Stimulated activated CD8-positive, alpha-beta memory T cell treated with anti-CD3 and anti-CD28 coated beads, Interleukin-4, amount 100 ng/mL, for 24 hours (primary cell): Measurements from ENCODE around the gene MYL4.

Experiments used
- DNase-seq: peaks from one replicate; pipeline ENCODE4 v3.0.0-alpha.2; 2020; ENCODE audit warnings: low read depth

The MYL4 gene

GRCh38 chr17:47273245-47273644 is 64.1 kb downstream of the MYL4 start:
- DNase-seq: no peak
